Rectal smooth muscle tissue (tissue), 1 donor: ENCODE data around the gene CNOT11.
"Not testable (repeated sequence)": the region's sequence is repeated elsewhere in the genome, so short reads cannot be mapped to it uniquely, and the experiment has no call there.

ENCODE experiments used
- H3K27ac ChIP-seq: one replicate; pipeline ENCODE4 v1.7.0; 2013; ENCODE audit warnings: low read depth, low read length, inconsistent platforms
- H3K27me3 ChIP-seq: one replicate; pipeline ENCODE4 v1.7.0; 2013; ENCODE audit warnings: low read length; ENCODE audit not compliant: control insufficient read depth, insufficient read depth
- H3K36me3 ChIP-seq: one replicate; pipeline ENCODE4 v1.7.0; 2013; ENCODE audit warnings: low read length; ENCODE audit not compliant: control insufficient read depth, insufficient read depth
- H3K4me1 ChIP-seq: one replicate; pipeline ENCODE4 v1.7.0; 2013; ENCODE audit warnings: low read length; ENCODE audit not compliant: control insufficient read depth, insufficient read depth
- H3K4me3 ChIP-seq: one replicate; pipeline ENCODE4 v1.7.0; 2013; ENCODE audit warnings: low read length
- H3K9ac ChIP-seq: one replicate; pipeline ENCODE4 v1.7.0; 2013; ENCODE audit warnings: low read length

CNOT11 gene

DNA sequence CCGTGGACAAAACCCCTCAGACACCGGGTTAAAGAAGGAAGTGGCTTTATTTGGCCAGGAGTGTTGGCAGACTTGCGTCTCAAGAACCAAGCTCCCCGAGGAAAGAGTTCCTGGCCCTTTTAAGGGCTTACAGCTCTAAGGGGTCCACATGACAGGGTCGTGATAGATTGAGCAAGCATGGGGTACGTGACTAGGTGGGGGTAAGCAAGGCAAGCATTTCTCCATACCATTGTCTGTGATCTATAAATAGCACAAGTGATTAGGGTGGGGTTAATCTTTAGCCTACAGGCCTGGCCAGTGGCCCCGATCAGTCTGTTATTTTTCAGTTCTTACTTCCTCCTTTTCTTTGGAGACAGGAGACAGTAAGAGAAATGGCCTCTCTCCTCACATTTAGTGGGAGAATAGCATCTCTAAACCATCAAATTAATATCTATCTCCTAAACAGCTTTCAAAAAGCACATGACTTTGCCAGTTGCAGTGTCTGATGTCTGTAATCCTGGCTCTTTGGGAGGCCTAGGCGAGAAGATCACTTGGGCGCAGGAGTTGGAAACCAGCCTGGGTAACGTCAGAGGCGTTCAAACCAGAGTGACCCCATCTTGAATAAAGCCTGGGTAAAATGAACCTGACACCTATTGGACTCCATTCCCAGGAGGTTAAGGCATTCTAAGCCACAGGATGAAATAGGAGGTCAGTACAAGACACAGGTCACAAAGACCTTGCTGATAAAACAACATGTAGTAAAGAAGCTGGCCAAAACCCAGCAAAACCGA is 18.3 kb upstream of the CNOT11 start:
- Histone ChIP-seq H3K9ac (no peak overlapping the region), H3K27ac (no peak overlapping the region)

DNA sequence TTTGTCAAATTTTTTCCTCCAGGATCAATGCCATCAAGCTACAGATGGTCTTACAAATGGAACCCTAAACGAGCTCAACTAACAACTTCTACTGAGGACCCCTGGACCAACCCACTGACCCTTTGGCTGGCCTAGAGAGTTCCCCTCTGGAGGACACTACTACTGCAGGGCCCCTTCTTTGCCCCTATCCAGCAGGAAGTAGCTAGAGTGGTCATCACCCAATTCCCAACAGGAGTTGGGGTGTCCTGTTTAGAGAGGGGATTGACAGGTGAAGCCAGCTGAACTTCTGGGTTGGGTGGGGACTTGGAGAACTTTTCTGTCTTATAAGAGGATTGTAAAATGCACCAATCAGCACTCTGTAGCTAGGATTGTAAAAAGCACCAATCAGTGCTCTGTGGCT is 16.7 kb upstream of the CNOT11 start:
- not testable (repeated sequence) for H3K27me3 ChIP-seq, H3K4me3 ChIP-seq, H3K27ac ChIP-seq, H3K9ac ChIP-seq, H3K4me1 ChIP-seq, H3K36me3 ChIP-seq

More for the DNA sequence above, 18.3 kb upstream of the CNOT11 start:
- Histone ChIP-seq H3K27me3 (no peaks in the 10 kb centered on the region), H3K4me3 (no peak overlapping the region), H3K36me3 (no peaks in the 10 kb centered on the region), H3K4me1 (no peaks in the 10 kb centered on the region)

DNA sequence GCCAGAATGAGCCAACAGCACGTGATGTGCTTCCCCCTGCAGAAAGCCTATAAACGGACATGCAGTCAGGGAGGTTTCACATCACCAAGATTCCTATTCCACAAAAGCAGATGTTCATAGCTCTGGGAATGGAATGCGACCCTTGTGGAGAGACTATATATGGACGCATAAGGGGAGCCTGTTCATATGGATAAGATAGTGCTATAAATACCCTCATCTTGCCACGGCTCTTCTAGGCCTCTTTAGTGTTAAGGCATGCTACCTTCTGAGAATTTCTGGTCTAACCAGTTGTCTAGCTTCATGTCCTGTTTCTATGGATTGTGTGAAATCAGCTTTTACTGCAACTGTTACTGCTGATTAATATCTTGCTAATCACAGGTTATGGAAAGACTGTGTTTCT is 14.7 kb upstream of the CNOT11 start:
- H3K27ac ChIP-seq, H3K9ac ChIP-seq, H3K27me3 ChIP-seq, H3K4me3 ChIP-seq, H3K4me1 ChIP-seq, H3K36me3 ChIP-seq: not testable (repeated sequence)

DNA sequence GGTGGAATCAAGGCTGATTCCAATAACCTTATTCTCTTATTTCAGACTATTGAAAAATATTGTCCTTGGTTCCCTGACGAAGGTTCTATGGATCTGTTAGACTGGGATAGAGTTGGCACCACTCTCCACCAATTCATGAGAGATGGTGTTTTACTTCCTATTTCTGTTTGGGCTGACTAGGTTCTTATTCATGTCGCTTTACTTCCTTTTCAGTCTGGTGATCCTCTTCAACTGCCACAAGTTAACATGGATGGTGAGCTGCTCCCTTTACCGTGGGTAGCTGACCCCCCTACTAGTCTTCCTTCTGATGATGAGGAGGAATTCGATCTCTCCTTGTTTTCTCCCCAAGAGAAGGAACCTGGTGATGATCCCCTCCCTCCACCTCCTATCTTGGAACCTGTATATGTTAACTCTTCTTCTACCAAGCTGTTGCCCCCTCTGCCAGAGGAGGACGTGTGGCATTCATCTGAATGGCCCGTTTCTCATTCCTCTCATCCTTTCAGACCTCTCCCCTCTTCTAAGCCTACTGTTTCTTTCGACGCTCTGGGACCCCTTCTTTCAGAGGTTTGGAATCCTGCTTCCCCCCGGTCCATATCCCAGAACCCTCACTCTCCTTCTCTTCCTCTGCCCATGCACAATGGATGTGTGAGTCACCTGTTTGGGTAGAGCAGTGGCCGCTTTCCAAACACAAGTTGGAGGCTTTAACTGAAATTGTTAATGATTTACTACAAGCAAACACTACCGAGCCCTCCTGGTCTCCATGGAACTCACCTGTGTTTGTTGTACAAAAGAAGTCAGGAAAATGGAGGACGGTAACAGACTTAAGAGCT is 13.5 kb upstream of the CNOT11 start:
- H3K27me3 ChIP-seq = no peaks in the 10 kb centered on the region
- H3K4me3 ChIP-seq = no peak overlapping the region
- no peaks in the 10 kb centered on the region for H3K4me1 ChIP-seq
- no peak overlapping the region for H3K9ac ChIP-seq
- no peak overlapping the region for H3K27ac ChIP-seq
- no peaks in the 10 kb centered on the region for H3K36me3 ChIP-seq

DNA sequence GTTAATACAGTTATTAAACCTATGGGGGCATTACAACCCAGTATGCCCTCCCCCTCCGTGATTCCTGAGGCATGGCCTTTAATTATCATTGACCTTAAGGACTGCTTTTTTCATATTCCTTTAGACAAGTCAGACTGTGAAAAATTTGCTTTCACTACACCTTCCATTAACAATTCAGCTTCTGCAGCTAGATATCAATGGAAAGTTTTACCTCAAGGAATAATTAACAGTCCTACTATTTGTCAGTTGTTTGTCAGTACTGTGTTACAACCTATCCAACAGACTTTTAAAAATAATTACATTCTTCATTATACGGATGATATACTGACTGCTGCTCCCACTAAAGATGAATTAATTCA is 12.9 kb upstream of the CNOT11 start:
- not testable (repeated sequence) for H3K4me3 ChIP-seq, H3K27ac ChIP-seq, H3K9ac ChIP-seq

DNA sequence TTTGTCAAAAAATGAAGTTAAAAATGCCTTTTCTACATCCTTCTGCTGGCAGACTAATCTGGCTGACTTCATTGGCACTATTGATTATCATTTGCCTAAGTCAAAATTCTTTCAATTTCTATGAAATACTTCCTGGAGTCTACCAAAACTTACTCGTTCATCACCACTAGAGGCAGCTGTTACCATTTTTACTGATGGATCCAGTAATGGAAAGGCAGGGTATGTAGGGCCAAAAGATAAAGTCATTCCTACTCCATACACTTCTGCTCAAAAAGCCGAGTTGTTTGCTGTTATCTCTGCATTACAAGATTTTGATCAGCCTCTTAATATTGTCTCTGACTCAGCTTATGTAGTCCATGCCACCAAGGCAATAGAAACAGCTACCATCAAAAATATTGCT is 12.0 kb upstream of the CNOT11 start:
- H3K27me3 ChIP-seq, H3K4me3 ChIP-seq, H3K36me3 ChIP-seq, H3K4me1 ChIP-seq, H3K27ac ChIP-seq, H3K9ac ChIP-seq: not testable (repeated sequence)

More for the DNA sequence above, 12.9 kb upstream of the CNOT11 start:
- H3K27me3 ChIP-seq, H3K36me3 ChIP-seq, H3K4me1 ChIP-seq: not testable (repeated sequence)

DNA sequence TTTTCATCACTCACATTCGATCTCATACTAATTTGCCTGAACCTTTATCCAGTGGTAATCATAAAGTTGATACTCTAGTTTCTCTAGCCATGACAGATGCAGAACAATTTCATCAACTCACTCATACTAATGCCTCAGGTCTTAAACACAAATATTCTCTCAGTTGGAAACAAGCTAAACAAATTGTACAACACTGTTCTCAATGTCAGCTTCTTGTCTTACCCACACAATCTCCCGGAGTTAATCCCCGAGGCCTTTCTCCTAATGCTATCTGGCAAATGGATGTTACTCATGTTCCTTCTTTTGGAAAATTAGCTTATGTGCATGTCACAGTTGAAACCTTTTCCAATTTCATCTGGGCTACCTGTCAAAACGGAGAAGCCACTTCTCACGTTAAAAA is 11.5 kb upstream of the CNOT11 start:
- Histone ChIP-seq H3K9ac (no peak overlapping the region), H3K4me3 (no peak overlapping the region), H3K27ac (no peak overlapping the region), H3K27me3 (no peaks in the 10 kb centered on the region), H3K36me3 (no peaks in the 10 kb centered on the region), H3K4me1 (no peaks in the 10 kb centered on the region)

DNA sequence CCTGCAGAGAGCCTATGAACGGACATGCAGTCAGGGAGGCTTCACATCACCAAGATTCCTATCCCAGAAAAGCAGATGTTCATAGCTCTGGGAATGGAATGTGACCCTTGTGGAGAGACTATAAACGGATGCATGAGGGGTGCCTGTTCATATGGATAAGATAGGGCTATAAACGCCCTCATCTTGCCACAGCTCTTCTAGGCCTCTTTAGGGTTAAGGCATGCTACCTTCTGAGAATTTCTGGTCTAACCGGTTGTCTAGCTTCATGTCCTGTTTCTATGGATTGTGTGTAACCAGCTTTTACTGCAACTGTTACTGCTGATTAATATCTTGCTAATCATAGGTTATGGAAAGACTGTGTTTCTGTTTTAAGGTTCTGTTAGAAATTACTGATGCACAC is 8.3 kb upstream of the CNOT11 start:
- H3K27me3 ChIP-seq, H3K9ac ChIP-seq, H3K4me1 ChIP-seq, H3K36me3 ChIP-seq, H3K27ac ChIP-seq, H3K4me3 ChIP-seq: not testable (repeated sequence)

DNA sequence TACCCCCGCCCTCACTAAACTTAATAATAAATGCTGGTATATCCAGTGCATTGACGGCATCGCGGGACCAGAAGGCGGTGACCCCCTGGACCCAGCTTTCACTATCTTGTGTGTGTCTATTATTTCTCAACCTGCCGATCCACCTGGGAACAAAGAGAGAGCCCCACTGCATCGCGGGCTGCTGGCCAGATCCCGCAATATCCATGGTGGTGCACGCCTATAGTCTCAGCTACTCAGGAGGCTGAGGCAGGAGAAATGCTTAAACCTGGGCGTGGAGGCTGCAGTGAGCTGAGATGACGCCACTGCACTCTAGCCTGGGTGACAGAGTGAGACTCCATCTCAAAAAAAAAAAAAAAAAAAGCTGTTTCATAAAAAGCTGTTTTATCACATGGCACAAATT is 7.8 kb upstream of the CNOT11 start:
- H3K27ac ChIP-seq, H3K9ac ChIP-seq, H3K4me3 ChIP-seq, H3K4me1 ChIP-seq, H3K36me3 ChIP-seq, H3K27me3 ChIP-seq: not testable (repeated sequence)

DNA sequence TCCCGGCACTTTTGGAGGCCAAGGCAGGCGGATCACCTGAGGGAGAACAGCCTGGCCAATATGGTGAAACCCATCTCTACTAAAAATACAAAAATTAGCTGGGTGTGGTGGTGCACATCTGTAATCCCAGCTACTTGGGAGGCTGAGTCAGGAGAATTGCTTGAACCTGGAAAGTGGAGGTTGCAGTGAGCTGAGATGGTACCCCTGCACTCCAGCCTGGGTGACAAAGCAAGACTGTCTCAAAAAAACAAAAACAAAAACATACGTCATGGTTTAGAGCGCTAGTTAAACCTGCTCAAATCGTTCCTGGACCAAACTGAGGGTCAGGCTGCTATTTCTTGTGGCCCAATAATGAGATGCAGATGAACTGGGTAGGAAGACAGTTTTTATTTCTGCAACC is 7.2 kb upstream of the CNOT11 start:
- not testable (repeated sequence) for H3K4me3 ChIP-seq, H3K36me3 ChIP-seq, H3K27me3 ChIP-seq, H3K27ac ChIP-seq, H3K9ac ChIP-seq, H3K4me1 ChIP-seq

DNA sequence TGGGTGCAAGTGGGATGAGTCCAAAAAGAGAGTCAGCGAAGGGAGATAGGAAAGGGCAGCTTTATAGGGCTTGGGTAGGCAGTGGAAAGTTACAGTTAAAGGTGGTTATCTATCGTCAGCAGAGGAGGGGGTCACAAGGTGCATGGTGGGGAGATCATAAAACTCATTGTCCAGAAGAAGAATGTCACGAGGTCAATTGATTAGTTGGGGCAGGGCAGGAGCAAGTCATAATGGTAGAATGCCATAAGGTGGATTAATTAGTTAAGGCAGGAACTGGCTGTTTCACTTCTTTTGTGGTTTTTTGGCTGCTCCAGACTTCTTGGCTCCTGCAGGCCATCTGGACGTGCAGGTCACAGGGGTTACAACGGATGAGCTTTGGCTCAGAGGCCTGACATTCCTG is 3.9 kb upstream of the CNOT11 start:
- not testable (repeated sequence) for H3K4me3 ChIP-seq, H3K27me3 ChIP-seq, H3K27ac ChIP-seq, H3K9ac ChIP-seq, H3K36me3 ChIP-seq, H3K4me1 ChIP-seq

DNA sequence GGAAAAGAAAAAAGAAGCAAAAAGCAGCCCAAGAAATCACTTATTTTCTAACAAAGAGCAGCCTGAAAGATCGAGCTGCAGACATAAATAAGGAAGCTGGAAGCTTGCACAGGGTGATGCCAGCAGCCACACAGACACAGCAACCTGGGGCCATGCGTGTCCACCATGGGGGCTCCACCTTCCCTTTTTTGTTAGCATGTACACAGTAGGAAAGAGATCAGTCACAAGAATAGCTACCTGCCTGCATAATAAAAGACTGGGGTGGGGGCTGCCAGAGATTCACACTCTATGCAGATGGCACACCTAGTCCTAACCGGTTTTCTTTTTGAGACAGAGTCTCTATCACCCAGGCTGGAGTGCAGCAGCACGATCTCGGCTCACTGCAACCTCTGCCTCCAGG is 2.9 kb upstream of the CNOT11 start:
- Histone ChIP-seq H3K36me3 (no peaks in the 10 kb centered on the region), H3K4me1 (peaks cover 12% of the 10 kb centered on the region), H3K27ac (no peak overlapping the region), H3K4me3 (no peak overlapping the region), H3K27me3 (no peaks in the 10 kb centered on the region), H3K9ac (no peak overlapping the region)

DNA sequence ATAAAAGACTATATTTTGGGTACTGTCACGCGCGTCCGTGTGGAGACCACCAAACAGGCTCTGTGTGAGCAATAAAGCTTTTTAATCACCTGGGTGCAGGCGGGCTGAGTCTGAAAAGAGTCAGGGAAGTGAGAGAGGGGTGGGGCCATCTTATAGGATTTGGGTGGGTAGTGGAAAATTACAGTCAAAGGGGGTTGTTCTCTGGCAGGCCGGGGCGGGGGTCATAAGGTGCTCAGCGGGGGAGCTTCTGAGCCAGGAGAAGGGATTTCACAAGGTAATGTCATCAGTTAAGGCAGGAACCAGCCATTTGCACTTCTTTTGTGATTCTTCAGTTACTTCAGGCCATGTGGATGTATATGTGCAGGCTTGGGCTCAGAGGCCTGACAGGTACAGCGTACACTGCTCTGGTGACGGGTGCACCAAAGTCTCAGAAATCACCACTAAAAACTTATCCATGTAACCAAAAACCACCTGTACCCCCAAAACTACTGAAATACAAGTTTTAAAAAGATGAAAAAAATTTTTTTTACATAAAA is 1.4 kb upstream of the CNOT11 start:
- H3K27ac ChIP-seq, H3K36me3 ChIP-seq, H3K4me3 ChIP-seq, H3K9ac ChIP-seq, H3K27me3 ChIP-seq: not testable (repeated sequence)
- peaks cover 12% of the 10 kb centered on the region for H3K4me1 ChIP-seq
